ENCODE measurements around the gene ERGIC1. TPM values are rescaled to one million over a fixed set of nuclear protein-coding genes. Genes with fewer than 3 reads are reported as not detected.

The ERGIC1 gene
- total and polyA plus RNA-seq, 2 of the 13 experiments (the other 11 are each of a cell fraction or from before 2014, with no cell fraction given), result 78.5 to 184 TPM

GRCh38 chr5:172932313-172933017, 98.4 kb downstream of the ERGIC1 start (continued):
- TF ChIP-seq ZSCAN25 (CRISPR knock-in tag; IDR thresholded peaks at IDR 0.05), result no peak
- TF ChIP-seq RBAK (CRISPR knock-in tag; IDR thresholded peaks at IDR 0.05), result no peak
- TF ChIP-seq PHF20 (CRISPR knock-in tag; IDR thresholded peaks at IDR 0.05), result no peak
- no peak for TF ChIP-seq FIP1L1 (IDR thresholded peaks at IDR 0.05; ENCODE audit: borderline replicate concordance, insufficient read depth, low read depth, low read length)
- TF ChIP-seq SPEN (CRISPR knock-in tag; IDR thresholded peaks at IDR 0.05; ENCODE audit: low read depth), result peak; percentile 21; the same call in 1 of the 2 replicates
- no peak for TF ChIP-seq ATF7-NPFF (CRISPR knock-in tag; IDR thresholded peaks at IDR 0.05; ENCODE audit: low read depth)
- TF ChIP-seq ZNF761 (CRISPR knock-in tag; conservative IDR thresholded peaks at IDR 0.05), result no peak
- no peak for TF ChIP-seq ZBTB43 (CRISPR knock-in tag; conservative IDR thresholded peaks at IDR 0.05)
- no peak for TF ChIP-seq POLR2AphosphoS2 (IDR thresholded peaks at IDR 0.05; ENCODE audit: low read depth, low read length)
- no peak for TF ChIP-seq ZSCAN31 (CRISPR knock-in tag; IDR thresholded peaks at IDR 0.05; ENCODE audit: low read depth)
- no peak; the same call in 1 of the 2 replicates for TF ChIP-seq ZNF772 (CRISPR knock-in tag; IDR thresholded peaks at IDR 0.05)
- no peak for TF ChIP-seq KAT8 (CRISPR knock-in tag; IDR thresholded peaks at IDR 0.05)
- no peak for TF ChIP-seq ZNF362 (CRISPR knock-in tag; IDR thresholded peaks at IDR 0.05; ENCODE audit: borderline replicate concordance)
- no peak for TF ChIP-seq CHD4 (IDR thresholded peaks at IDR 0.05; ENCODE audit: borderline replicate concordance, low read length)
- no peak for TF ChIP-seq ZFP36L2 (CRISPR knock-in tag; IDR thresholded peaks at IDR 0.05)
- TF ChIP-seq NCOA1 (CRISPR knock-in tag; IDR thresholded peaks at IDR 0.05), result no peak
- TF ChIP-seq SP1 (IDR thresholded peaks at IDR 0.05), result no peak
- no peak for TF ChIP-seq SP1 (CRISPR knock-in tag; IDR thresholded peaks at IDR 0.05)
- no peak for TF ChIP-seq ZHX1 (CRISPR knock-in tag; IDR thresholded peaks at IDR 0.05; ENCODE audit: low read depth)
- TF ChIP-seq YEATS2 (CRISPR knock-in tag; IDR thresholded peaks at IDR 0.05; ENCODE audit: borderline replicate concordance), result no peak
- TF ChIP-seq SOX5 (CRISPR knock-in tag; IDR thresholded peaks at IDR 0.05; ENCODE audit: borderline replicate concordance), result no peak
- TF ChIP-seq TBP (CRISPR knock-in tag; IDR thresholded peaks at IDR 0.05), result no peak
- peak; percentile 33 to 38; a peak in 2 of 4 replicates for TF ChIP-seq HMGXB4 (CRISPR knock-in tag; IDR thresholded peaks at IDR 0.05; ENCODE audit: borderline replicate concordance in 1 of 2, low read depth in 1 of 2)
- TF ChIP-seq NR2F6 (IDR thresholded peaks at IDR 0.05), result no peak
- TF ChIP-seq NR2F6 (CRISPR knock-in tag; IDR thresholded peaks at IDR 0.05), result no peak
- no peak for TF ChIP-seq ZNF263 (CRISPR knock-in tag; IDR thresholded peaks at IDR 0.05)
